ENCODE measurements around the gene JCHAIN. TPM values are rescaled to one million over a fixed set of nuclear protein-coding genes. Genes with fewer than 3 reads are reported as not detected.

JCHAIN gene
- total RNA-seq, 2 donors from 2014 or later, result 1.8 to 2.7 TPM

GRCh38 chr4:70629469-70630090, 36.7 kb downstream of the JCHAIN start:
- Histone ChIP-seq H3K27me3 (no peaks in the 10 kb centered on the region), H3K4me3 (no peak overlapping the region), H3K36me3 (no peaks in the 10 kb centered on the region), H3K4me1 (no peaks in the 10 kb centered on the region), H3K9me3 (no peaks in the 10 kb centered on the region), H3K27ac (no peak overlapping the region)
- DNase-seq (ENCODE audit: low spot score), result no peak
- TF ChIP-seq CTCF (IDR thresholded peaks at IDR 0.05), result no peak

GRCh38 chr4:70628444-70628843, 37.9 kb downstream of the JCHAIN start, which contains the start of gene ENAM:
Gene ENAM (plus strand): TSS chr4:70628744. CDS start chr4:70629501, 757 bp downstream.
- no peak for TF ChIP-seq CTCF (IDR thresholded peaks at IDR 0.05)
- Histone ChIP-seq H3K36me3 (no peaks in the 10 kb centered on the region), H3K9me3 (no peaks in the 10 kb centered on the region), H3K4me1 (no peaks in the 10 kb centered on the region), H3K4me3 (no peak within 1 kb of the TSS), H3K27me3 (no peaks in the 10 kb centered on the region), H3K27ac (no peak within 1 kb of the TSS)
- no peak for DNase-seq (ENCODE audit: low spot score)

- no peak overlapping the region for H3K27ac ChIP-seq
- TF ChIP-seq CTCF (IDR thresholded peaks at IDR 0.05), result no peak
- H3K36me3 ChIP-seq, result no peaks in the 10 kb centered on the region
- no peak for DNase-seq (ENCODE audit: low spot score)
- no peaks in the 10 kb centered on the region for H3K27me3 ChIP-seq
- no peaks in the 10 kb centered on the region for H3K9me3 ChIP-seq
- H3K4me1 ChIP-seq, result no peaks in the 10 kb centered on the region
- no peak overlapping the region for H3K4me3 ChIP-seq
Observed at GRCh38 chr4:70627620-70628019, 38.7 kb downstream of the JCHAIN start.

DNA sequence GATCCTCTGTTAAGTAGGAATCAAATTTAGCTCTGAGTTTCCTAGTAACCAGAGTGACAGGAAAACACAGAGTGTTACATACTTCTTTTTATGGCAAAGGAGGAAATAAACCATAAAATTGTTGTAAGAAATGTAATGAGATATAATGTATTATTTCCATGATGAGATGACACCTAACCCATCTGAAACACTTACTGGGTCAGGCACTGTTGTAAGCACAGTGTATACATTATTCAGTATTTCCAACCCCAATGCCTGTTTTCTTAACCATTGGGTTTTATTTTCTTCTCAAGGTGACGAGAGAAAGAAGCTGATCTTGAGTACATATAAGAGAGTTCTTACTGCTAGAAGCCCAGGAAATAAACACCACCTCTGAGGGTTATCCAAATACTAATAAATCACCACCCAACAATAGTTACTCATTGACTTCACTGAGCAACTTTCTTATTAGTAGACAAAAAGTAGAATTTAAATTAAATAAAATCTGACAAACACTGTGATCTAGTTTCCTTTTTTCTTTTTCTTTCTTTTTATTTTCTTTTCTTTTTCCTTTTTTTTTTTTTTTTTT, 42.0 kb downstream of the JCHAIN start:
- DNase-seq (ENCODE audit: low spot score), result no peak
- Histone ChIP-seq H3K27me3 (no peaks in the 10 kb centered on the region), H3K9me3 (no peaks in the 10 kb centered on the region), H3K27ac (no peak overlapping the region), H3K36me3 (no peaks in the 10 kb centered on the region), H3K4me3 (no peak overlapping the region), H3K4me1 (no peaks in the 10 kb centered on the region)
- no peak for TF ChIP-seq CTCF (IDR thresholded peaks at IDR 0.05)

DNA sequence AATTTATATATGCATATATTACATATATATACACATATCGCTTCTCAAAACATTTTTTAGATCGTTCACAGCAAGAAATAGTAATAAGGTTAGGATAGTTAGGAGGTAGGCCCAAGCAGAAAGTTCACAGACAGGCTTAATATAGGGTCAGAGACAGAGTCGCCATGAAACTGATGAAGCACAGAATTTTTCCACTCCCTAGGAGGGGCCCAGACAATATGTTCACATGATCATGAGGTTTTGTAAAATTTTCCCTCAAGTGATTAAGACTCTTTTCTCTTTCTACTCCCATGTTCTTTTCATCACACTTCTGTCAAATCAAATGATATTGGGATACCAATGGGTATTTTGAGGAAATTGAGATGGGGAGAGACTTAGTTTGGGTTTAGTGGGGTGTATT, 43.0 kb downstream of the JCHAIN start:
- no peaks in the 10 kb centered on the region for H3K4me1 ChIP-seq
- no peaks in the 10 kb centered on the region for H3K9me3 ChIP-seq
- no peak overlapping the region for H3K4me3 ChIP-seq
- H3K27me3 ChIP-seq, result no peaks in the 10 kb centered on the region
- H3K27ac ChIP-seq, result no peak overlapping the region
- TF ChIP-seq CTCF (IDR thresholded peaks at IDR 0.05), result no peak
- H3K36me3 ChIP-seq, result no peaks in the 10 kb centered on the region
- no peak for DNase-seq (ENCODE audit: low spot score)

GRCh38 chr4:70619778-70620177, 46.5 kb downstream of the JCHAIN start:
- no peak for DNase-seq (ENCODE audit: low spot score)
- no peaks in the 10 kb centered on the region for H3K4me1 ChIP-seq
- TF ChIP-seq CTCF (IDR thresholded peaks at IDR 0.05), result no peak

More at GRCh38 chr4:70619778-70620177, 46.5 kb downstream of the JCHAIN start:
- H3K27me3 ChIP-seq, result no peaks in the 10 kb centered on the region
- H3K4me3 ChIP-seq, result no peak overlapping the region
- H3K36me3 ChIP-seq, result no peaks in the 10 kb centered on the region
- H3K27ac ChIP-seq, result no peak overlapping the region
- H3K9me3 ChIP-seq, result no peaks in the 10 kb centered on the region
